DMS153 treated with DMSO at 0.1 percent for 48 hours (cell line): ENCODE data around the gene FAM163B.

Source experiments
- DNase-seq: peaks from one replicate; lab custom pipeline; 2025; ENCODE audit not compliant: unreplicated experiment; lab: John Stamatoyannopoulos, UW

The FAM163B gene

DNA sequence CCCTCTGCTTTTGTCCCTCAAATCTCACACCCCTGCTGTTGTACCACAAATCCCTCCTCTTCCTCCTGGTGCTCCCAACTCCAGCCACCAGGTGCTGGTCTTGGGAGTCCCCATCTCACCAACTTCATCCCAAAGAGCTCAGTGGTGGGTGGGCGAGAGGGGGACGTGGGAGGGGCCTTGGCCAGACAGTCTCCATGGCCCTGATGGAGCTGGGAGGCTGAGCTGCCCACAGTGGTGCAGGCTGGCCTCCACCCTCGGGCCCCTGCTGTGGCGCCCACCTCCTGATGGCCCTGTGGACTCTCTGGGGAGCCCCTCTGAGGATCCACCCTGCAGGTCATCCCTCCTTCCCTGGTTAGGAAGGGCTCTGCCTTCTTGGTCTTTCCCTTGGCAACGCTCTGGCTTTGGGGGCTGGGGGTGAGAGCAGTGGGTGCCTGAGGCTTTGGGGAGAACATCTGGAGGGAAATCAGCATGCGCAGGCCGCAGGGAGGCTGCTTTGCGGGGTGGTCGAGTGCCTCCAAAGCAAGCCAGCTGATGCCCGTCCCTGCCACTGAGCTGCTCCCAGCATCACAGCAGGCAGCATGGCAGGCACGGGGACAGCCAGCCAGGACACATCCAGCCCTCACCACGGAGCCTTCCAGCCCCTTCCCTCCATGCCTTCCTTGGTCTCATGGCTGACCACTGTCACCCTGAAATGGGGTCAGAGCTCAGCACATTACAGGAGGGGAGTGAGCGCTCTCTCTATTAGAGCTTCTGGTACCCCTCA lies 7.6 kb upstream of the FAM163B start:
- DNase-seq = no peak

DNA sequence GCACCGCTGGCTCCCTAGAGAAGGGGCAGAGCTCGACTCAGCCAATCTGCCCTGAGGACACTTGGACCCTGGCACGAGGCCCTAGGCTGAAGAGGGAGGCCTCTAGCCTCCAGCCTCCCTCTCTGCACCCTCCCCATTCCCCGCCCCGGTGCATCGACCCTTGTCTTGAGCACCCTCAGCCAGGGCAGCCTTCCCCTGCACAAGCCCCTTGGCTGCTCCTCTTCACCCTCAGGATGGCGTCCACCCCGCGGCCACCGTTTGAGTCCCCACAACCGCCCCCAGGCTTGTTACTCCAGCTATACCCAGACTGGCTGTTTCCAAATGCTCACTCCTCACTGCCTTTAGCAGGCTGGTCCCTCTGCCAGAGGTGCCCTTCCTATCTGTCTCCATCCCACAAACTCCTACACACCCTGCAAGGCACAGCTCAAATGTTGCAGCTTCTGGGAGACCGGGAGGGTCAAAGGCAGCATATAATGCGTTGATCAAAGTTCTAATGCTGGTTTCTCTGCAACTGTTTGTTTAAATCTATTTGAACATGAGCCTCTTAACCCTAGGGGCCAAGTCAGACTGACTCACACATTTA lies 6.5 kb upstream of the FAM163B start:
- no peak for DNase-seq

DNA sequence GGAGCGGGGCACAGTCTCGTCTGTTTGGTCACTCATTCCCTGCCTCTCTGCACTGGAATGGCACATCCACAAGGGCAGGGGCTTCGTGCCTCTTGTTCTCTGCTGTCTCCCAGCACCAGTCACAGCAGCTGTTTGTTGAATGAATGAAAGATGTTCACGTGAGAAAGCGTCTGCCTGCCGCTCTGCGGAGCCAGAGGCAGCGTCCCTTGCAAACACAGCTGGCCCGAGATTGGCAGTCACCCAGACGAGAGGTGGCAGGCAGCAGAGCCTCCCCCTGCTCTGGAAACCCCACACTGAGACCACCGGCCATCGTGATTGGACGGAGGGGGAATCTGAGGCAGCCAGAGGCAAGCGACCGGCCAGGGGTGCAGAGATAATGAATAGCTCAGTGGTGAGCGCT lies 6.0 kb upstream of the FAM163B start:
- DNase-seq = no peak

DNA sequence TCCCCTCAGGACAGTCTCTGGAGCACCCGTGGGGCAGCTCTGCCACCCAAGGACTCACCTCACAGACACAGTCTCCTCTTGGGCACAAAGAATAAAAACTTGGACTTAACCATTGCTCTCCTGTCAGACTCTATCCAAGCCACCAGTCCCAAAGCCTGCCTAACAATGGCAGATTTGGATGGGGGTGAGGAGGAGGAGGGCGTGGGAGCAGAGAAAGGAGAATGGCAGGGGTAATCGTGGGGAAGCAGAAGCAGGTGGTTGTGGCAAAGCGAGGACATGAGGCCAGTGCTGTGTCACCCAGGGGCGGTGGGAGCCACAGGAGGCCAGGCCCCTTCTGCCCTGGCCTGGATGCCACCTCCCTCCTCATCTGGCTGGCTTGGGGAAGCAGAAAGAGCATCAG lies 5.5 kb upstream of the FAM163B start:
- DNase-seq = no peak

DNA sequence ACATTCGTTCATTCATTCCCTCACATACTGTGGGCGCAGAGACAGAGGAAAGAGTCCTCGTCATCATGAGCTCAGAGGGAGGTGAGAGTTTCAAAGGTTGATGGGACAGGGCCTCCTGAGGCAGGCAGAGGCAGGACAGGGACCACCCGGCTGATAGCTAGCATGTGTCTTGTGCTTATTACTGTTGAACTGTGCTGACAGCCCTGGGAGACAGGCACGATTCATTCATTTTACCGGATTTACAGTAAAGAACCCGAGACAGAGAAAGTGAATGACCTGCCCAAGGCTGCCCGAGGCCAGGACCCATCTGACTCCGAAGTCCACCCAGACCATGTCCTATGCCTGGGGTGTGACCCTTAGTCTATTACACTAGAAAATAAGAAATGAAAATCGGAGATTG lies 4.9 kb upstream of the FAM163B start:
- DNase-seq = no peak

DNA sequence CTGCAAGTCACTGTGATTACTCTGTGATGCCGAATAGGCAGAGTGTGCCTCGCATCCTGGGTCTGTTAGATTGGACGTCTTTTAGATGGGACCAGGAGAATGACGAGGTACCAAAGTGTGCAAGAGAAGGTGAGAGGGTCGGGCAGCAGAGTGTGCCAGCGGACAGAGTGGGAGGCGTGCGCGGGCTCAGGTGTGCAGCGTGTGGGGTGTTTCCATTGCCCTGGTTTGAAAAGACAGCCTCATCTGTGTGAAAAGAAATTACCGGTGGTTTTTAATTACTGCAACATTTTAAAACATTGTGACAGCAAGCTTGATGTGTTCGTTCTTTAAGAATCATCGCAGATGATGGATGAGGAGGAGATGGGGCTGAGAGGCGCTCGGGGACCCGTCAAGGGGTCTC lies 4.2 kb upstream of the FAM163B start:
- DNase-seq = no peak

DNA sequence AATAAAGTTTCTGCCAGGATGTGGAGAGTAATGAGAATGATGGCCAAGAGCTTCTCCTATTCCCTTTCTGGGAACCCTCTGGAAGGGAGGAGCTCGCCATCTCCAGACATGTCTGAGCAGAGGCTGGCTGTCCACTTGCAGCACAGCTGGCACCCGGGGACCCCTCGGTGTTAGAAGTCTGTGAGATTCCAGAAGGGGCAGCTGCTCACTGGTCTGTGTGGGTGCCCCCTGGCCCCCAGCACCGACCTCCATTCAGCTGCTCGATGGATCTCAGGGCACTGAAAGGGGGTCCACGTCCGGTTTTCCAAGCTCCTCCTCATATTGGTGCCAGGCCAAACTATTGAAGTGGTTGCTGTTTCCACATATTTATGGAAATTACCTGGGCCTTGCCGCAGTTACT lies 3.6 kb upstream of the FAM163B start:
- no peak for DNase-seq

DNA sequence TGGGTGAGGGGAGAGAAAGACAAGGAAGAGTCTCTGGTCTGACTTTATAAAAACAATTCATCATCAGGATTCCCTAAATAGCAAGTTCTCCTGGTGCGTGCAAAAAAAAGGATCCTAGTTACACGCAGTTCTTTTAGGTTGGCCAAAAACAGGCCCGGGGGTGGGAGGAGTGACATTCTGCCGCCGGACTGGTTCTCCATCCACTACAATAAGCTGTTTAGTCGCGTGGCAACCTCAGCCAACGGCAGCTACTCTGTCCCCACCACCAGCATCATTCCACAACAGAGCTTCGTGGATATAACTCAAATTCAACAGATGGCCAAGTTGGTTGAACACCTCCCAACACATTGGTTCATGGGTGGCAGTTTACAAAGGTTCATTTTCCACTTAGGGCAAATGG lies 2.9 kb upstream of the FAM163B start:
- DNase-seq = no peak

DNA sequence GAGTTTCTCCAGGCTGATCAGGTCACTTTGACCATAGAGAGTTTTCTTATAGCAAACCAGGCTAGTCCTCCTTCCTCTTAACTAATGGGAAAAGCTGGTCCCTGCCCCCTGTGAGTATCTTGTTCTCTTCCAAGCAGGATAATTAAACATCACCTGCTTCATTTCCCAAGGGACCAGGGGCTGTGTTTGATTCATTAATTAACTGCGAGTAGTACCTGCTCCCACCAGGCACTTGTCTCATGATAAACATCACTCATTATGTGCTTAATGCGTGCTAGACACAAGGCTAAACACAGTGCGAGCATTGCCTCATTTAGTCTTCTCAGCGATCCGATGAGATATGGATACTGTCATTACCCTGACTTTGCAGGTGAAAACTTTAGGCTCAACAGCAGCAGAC lies 1.7 kb upstream of the FAM163B start:
- peak; percentile 60 for DNase-seq

DNA sequence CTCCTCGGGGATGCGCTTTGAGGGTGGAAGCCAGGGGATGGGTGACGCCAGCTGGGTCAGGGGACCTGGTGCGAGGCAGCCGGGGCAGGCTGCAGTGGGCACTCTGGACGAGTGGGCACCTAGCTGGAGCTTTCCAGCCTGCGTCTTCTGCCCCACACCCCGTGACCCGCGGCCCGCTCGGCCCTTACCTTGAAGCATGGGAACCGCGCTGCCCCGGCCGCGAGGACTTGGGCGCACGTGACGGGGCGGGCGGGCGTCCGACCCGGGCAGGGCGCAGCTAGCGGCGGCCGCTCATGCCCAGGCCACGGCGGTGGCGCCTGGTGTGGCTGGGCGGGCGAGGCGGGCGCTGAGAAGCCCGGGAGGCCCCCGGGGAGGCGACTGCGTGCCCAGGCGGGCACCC lies 300 bp downstream of the FAM163B start:
- no peak for DNase-seq

DNA sequence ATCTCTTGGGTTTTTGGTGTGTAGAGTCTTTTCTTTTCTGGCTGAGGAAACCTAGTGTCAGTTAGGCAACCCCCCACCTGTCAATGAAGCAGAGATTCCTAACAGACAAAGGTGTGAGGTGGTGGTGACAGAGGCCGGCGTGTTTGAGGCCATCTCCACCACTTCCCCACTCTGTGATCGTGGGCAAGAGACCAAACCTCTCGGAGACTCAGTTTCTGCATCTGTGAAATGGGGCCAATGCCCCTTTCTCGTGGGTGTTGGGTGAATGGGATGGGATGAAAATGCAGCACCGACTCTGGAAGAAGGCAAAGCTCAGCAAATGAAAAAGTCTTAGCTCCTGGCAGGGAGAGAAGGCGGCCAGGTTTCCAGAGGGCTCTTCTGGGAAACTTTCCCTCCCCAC lies 807 bp downstream of the FAM163B start:
- DNase-seq = no peak

DNA sequence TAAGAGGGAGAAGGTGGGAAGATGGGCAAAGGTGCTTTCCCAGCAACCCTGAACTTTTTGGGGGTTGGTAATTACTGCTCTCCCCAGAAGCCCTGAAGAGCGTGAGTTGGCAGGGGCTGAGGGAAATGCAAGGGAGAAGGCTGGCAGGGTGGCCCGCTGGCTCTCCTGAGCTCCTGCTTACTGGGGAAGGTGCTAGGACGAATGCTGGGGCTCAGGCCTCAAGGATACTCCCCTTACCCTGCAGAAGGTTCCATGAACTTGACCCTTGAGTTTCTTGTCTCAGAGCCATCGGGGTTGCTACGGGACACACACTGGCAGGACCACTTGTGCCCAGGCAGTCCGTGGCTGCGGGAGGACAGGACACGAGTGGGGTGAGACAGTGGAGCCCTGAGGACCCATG lies 1.2 kb downstream of the FAM163B start:
- no peak for DNase-seq

DNA sequence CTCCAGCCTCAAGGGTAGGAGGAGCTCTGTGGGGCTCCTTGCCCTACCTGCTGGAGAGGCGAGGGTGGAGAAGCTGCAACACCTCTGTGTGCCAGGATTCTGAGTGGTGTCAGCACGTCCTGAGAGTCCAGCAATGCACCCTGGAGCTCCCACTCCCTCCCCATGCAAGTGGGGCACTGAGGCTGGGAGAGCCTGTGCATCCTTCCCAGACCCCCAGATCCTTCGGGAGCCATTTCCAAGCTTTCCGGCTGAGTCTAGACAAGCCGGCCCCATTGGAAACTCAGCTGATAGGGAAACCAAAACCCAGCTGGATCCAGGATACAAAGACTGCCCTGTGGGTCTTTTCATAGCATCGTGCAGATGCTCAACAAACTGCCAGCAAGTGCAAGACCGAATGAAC lies 1.8 kb downstream of the FAM163B start:
- DNase-seq = no peak

DNA sequence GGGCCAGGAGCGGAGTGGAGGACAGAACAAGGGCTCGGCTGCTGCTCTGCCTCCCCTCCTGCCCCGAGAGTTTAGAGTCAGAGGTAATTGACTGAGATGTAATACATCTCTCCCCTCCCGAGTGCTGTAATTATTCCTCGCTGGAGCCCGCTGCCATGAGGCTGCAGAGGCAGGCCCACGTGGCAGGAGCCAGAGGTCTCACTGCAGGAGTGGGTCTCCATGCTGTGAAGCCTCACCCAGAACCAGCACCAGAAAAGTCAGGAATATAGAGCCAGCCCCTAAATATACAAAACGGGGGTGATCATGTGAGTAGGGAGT lies 2.5 kb downstream of the FAM163B start:
- no peak for DNase-seq

DNA sequence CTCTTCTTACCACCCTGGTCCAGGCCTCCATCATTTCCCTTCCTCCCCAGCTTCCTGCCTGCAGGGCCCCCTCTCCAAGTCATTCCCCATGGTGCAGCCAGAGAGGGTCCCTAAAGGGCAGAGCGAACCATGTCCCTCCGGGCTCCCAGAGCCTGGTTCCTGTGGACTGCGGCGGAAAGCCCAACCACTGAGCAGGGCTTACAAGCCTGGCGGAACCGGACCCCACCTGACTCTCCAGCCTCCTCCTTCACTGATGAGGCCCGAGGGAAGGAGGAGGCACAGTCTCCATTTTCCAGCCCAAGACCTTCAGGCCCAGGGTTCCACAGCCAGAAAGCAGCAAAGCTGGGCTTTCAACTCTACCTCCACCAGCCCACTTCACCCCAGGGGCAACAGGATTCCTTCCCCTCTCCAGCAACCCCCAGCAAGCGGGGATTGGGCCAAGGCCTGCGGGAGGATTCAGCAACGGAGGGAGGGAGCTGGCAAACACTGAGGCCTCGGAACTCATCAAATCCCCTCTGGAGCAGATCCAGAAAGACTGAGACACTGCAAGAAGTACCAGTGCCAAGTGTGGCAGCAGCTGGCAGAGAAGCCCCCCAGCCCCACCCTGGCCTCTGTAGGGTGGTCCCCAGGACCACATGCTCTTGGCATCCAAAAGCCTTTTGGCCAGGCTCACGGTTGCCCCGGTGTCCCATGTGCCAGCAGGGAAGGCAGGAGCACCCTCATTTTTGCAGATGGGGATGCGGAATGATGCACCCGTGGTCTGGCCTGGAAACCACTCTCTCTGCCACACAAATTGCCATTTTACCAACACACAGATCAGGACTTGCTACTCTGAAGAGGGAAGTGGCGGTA lies 3.1 kb downstream of the FAM163B start:
- no peak for DNase-seq

DNA sequence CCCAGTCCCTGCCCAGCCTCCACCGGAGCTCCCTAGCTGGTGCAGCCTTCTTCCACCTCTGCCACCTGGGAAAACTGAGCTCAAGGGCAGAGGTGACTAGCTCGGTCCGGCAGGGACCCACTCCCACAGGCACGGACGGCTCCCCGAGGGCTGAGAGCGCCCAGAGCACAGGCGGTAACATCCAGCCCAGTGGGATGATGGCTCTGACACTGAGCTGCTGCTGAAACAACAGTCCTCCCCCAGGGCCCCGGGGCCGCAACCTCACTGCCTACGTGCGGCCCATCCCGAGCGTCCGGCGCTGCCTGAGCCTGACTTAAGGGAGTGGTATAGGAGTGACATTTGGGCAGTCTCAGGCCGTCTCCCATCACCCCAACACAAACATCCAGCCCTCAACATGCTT lies 3.7 kb downstream of the FAM163B start:
- DNase-seq = no peak

DNA sequence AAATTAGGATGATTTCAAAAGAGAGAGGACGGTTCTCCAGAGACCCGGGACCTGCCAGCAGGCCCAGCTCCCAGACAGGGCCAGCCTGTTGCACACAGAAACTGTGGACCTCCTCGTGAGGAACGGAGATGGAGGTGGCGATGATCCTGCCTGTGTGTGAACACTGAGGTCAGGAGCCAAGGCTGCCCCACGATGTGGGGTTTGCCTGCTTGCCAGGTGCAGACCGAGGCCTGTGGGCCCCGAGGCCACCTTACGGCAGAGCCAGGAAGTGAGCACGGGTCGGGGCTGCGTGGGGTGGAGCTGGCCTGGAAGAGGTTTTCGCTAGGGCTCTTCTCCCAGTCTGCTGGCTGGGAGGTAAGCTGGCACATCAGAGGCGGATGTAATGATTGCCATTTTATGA lies 4.3 kb downstream of the FAM163B start:
- peak; percentile 30 for DNase-seq

DNA sequence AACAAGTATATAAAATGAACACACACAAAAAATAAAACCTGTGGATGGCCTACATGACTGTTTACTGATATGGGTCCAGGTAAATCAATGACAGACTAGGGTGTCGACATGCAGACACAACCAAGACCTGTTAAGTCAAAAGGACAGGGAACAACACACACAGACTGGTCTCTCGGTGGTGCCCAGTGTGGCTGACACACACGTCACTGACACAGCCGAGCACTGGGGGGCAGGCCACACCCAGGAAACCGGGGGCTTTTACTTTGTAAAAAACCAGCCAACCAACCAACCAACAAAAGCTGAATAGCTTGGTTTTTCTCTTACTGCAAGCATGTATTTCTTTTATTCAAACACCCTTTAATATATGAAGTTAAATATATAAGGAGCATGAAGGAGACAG lies 5.0 kb downstream of the FAM163B start:
- peak; percentile 25 for DNase-seq

DNA sequence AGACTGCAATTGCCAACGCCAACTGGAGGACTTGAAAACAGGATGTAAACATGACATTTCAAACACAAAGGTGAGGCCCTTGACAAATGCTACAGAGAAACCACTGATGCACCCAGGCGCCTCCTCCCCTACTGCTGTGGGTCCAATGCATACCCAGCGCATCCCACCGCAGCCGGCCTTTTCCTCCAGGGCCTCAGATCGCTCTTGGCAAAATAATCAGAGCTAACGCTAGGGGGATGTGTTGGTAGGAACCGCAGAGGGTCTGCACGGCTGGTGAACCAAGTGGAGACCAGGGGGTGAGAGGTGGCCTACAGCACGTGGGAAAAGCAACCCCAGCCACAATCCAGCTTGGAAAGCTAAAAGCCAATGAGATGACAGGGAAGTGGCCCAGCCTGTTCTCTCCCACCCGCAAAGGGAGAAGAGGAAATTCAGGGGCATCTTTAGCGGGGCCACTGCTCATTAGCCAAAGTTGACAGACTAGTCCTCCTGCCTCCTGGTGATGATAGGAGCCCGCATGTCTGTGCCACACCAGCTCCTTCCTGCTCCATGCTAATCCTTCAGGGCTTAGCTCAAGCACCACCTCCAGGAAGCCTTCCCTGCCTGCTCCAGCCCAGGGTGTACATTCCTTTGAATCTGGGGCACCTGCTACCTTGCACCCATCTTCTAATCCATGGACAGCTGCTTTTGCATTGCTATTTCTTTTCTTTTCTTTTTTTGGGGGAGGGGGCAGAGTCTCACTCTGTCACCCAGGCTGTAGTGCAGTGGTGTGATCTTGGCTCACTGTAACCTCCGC lies 5.9 kb downstream of the FAM163B start:
- DNase-seq = peak; percentile 68

DNA sequence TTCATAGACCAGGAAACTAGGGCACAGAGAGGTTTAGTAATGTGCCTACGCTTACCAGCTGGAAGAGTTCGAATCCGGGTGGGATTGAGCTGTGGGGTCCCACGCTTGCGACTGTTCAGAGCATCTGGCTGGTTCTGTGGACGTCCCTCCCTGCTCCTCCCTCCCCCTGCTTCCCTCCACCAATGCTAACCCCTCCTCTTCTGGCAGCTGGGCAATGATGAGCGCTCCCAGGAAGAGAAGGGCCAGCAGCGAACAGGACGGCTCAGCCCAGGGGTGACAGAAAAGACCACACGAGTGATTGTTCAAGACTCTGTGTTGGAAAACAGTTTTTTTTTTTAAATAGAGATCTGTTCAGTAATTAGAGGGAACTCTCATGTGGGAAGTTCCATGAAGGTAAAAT lies 6.9 kb downstream of the FAM163B start:
- peak; percentile 26 for DNase-seq

DNA sequence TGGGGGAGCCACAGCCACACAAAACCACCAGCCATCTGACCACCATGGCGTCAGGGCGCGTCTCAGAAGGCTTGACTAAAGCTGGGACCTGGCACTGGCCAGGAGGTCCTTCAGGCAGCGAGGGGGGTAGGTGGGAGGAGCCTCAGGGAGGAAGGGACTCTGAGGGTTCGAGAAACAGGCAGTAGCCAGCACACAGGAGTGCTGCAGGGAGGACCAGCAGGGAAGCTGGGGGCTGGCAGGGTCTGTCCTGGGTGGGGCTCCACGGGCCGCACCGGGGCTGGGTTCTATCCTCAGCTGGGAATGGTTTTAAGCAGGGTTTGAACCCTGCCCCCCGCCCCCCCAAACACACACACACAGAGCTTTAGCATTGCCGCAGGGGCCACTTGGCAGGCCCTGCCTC lies 7.4 kb downstream of the FAM163B start:
- DNase-seq = no peak

DNA sequence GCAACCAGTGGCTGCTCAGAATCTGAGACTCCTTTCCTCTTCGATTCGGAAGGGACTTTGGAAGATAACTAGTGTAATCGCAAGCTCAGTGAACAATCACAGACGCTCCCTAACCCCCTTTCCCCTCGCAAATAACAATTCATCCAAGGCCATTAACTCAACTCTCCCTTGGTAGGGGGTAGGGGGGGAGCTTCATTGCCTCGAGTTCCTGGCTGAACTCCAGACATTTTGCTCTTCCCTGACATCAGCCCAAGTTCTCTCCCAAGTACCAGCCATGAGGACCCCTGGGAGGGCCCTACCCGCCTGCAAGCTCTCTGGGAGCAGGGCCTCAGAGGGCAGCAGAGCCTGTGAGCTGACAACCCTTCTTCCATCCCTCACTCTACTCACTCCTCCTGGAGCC lies 8.4 kb downstream of the FAM163B start:
- DNase-seq = no peak
